Measurements from ENCODE around the gene PROC. TPM values are rescaled to one million over a fixed set of nuclear protein-coding genes. Genes with fewer than 3 reads are reported as not detected.
A peak's percentile ranks its signal among the peaks of the same experiment; 100 is the strongest.

Gene PROC
- total RNA-seq, 1 experiment from 2014 or later, result 1.1 TPM

- no peaks in the 10 kb centered on the region for H3K36me3 ChIP-seq (ENCODE audit: control insufficient read depth, insufficient read depth, low read length)
- ATAC-seq, result no peak
- ChIA-PET POLR2A (no interaction called here), CTCF (interaction anchor here (0.6 kb wide), 1 partner anchor 13 kb away, joined by 3 read pairs; no protein-coding TSS in a partner anchor)
- no peaks in the 10 kb centered on the region for H3K9me3 ChIP-seq (ENCODE audit: control insufficient read depth, insufficient read depth, low read depth, low read length)
- H3K4me3 ChIP-seq (ENCODE audit: low read depth in 2 of 2, low read length in 2 of 2), result no peak overlapping the region
- no peak for TF ChIP-seq CTCF (IDR thresholded peaks at IDR 0.05)
- no peak for TF ChIP-seq POLR2AphosphoS5 (IDR thresholded peaks at IDR 0.05; ENCODE audit: low read depth, low read length)
- no peak for TF ChIP-seq SIN3A (IDR thresholded peaks at IDR 0.05; ENCODE audit: borderline replicate concordance, insufficient read depth, low read depth, low read length)
- intact Hi-C loops (cut with micrococcal nuclease; ENCODE audit: unreplicated experiment) (no loop called here), in situ Hi-C loops (cut with HindIII; ENCODE audit: low pct_unique_long_range_greater_than_20kb, low sequenced_read_pairs) (no loop called here)
- H3K27ac ChIP-seq (ENCODE audit: low read length), result peak overlapping the region; percentile 10; the same call in 1 of the 2 replicates
- H3K27me3 ChIP-seq (ENCODE audit: control insufficient read depth, insufficient read depth, low read length), result no peaks in the 10 kb centered on the region
- peaks cover 59% of the 10 kb centered on the region for H3K4me1 ChIP-seq (ENCODE audit: control insufficient read depth, insufficient read depth, low read length)
- no peak for DNase-seq (ENCODE audit: low read depth, low spot score)
- no TSS peak for BruUV-seq (replicated peaks)
Measured at GRCh38 chr2:127401757-127402695, 16.2 kb upstream of the PROC start.

GRCh38 chr2:127403460-127403859 lies 14.8 kb upstream of the PROC start:
- ATAC-seq, result no peak
- in situ Hi-C loops (cut with HindIII; ENCODE audit: low pct_unique_long_range_greater_than_20kb, low sequenced_read_pairs), result no loop called here

More at GRCh38 chr2:127403460-127403859, 14.8 kb upstream of the PROC start:
- ChIA-PET POLR2A (no interaction called here), CTCF (interaction anchor here (0.6 kb wide), 1 partner anchor 19 kb away, joined by 7 read pairs; no protein-coding TSS in a partner anchor)
- Histone ChIP-seq H3K27ac (ENCODE audit: low read length) (peak overlapping the region; percentile 68; the same call in 1 of the 2 replicates), H3K9me3 (ENCODE audit: control insufficient read depth, insufficient read depth, low read depth, low read length) (no peaks in the 10 kb centered on the region), H3K4me3 (ENCODE audit: low read depth in 2 of 2, low read length in 2 of 2) (no peak overlapping the region), H3K27me3 (ENCODE audit: control insufficient read depth, insufficient read depth, low read length) (no peaks in the 10 kb centered on the region), H3K4me1 (ENCODE audit: control insufficient read depth, insufficient read depth, low read length) (peaks cover 55% of the 10 kb centered on the region), H3K36me3 (ENCODE audit: control insufficient read depth, insufficient read depth, low read length) (no peaks in the 10 kb centered on the region)
- intact Hi-C loops (cut with micrococcal nuclease; ENCODE audit: unreplicated experiment), result no loop called here
- BruUV-seq (replicated peaks), result no TSS peak
- no peak for DNase-seq (ENCODE audit: low read depth, low spot score)
- TF ChIP-seq CTCF (IDR thresholded peaks at IDR 0.05), result no peak
- no peak for TF ChIP-seq TCF7L2 (IDR thresholded peaks at IDR 0.05; ENCODE audit: low read depth, low read length)
- no peak for TF ChIP-seq SIN3A (IDR thresholded peaks at IDR 0.05; ENCODE audit: borderline replicate concordance, insufficient read depth, low read depth, low read length)
- no peak for TF ChIP-seq REST (IDR thresholded peaks at IDR 0.05; ENCODE audit: insufficient read depth in 1 of 2, low read depth in 2 of 2, low read length in 1 of 2)
- no peak for TF ChIP-seq POLR2AphosphoS5 (IDR thresholded peaks at IDR 0.05; ENCODE audit: low read depth, low read length)

Data from Panc1 (cell line).